ENCODE results near the gene GMPR.

GMPR gene

DNA sequence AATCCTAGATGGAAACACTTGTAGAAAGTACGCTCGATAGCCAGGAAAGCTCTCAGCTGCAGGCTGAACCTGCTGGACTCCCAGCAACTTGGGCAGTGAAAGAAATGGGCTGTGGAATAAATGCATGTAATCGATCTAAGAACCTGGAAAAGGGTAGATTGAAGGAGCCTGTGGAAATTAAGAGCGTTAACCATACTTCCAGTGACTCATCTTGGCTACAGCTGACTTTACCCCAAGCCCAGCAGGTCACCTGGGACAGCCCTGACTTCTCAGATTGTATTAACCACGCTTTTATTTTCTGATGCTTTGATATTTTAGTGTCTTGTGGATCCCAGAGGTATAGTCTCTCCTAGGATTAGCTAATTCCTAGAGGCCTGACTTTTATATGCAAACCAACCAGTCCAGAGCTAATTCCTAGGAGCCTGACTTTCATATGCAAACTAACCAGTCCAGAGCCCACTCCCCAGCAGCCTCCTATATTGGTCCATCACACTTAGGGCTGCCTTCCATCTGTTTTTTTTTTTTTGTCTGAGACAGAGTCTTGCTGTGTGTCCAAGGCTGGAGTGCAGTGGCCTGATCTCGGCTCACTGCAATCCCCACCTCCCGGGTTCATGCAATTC, 86.3 kb downstream of the GMPR start:
- no peak for DNase-seq (ENCODE audit: low read depth in 2 of 2, low spot score in 1 of 2)

DNA sequence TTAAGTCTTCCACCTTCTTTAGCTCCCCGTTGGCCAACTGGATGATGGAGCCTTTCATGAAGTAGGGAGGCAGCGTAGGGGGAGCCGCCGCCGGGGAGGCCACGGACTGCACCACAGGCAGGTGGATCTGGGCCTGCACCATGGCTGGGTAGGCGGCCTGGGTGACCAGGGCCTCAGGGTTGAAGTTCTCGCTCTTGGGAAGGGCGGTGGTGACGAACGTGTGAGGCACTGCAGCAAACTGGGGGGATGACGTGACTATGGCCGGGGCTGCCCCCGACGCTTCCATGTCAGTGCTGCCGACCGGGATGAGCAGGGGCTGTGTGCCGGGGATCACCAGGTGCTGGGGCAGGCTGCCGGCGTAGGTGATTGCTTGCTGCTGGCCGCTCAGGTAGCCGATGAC, 88.1 kb downstream of the GMPR start:
- DNase-seq (ENCODE audit: low read depth in 2 of 2, low spot score in 1 of 2): no peak

- DNase-seq (ENCODE audit: low read depth in 2 of 2, low spot score in 1 of 2): no peak
Measured at GRCh38 chr6:16326971-16327776, 88.8 kb downstream of the GMPR start.

DNA sequence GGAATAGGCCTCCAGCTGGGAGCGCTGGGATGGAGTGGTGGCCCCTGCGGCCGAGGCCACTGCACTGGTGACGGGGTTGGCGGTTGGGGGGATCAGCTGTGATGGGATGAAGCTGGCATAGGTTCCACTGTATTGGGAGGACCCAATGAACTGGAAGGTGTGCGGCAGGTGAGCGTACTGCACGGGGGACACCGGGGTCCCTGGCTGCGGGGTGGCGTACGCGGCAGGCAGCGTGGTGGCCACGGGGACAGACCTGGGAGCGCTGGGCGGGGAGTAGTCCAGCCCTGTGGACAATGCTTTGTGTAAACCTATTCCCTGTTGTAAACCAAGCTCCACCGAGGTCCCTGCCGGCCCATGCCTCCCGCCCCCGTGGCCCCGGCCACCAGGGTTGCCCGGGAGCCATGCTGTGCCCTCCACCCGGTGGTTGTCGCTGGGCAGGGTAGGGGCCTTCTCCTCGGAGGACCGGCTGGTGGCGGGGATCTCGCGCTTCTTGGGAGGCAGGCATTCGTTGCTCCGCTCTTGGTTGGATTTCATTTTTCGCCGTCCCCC, 89.5 kb downstream of the GMPR start:
- no peak for DNase-seq (ENCODE audit: low read depth in 2 of 2, low spot score in 1 of 2)

GRCh38 chr6:16329233-16329632, 90.8 kb downstream of the GMPR start:
- no peak for DNase-seq (ENCODE audit: low read depth in 2 of 2, low spot score in 1 of 2)

DNA sequence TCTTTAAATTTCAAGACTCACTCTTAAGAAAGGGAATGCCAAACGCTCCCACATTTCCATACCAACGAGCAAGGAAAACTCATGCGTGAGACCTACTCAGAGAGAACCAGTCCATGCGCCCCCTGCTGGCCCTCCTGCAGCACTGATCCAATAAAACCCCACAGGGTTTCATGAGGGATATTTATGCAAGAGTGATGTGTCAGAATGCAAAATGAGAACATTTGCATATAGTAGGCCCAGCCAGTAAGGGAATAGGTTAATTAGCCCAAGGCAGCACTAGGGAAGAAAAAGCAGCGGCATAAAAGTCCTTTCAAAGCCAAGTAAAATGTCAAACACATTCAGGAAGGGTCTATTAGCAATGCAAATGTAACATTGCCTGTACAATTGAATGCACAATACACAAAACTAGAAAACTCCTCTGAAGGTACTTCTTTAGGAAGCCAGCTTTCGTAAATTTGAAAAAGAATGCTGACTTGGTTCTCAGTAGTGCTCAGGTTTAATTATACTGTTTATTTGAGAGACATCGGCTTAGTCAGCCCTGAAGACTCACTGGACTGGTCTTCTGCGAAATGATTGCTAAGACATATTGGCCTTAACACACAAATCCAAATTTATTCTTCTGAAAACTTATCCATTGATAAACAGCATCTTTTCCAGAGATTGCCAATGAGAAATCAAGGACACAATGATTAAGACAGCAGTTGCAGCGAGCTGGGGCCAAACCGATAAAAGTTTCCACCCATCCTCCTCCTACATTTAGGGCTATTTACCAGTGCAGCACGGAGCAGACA, 93.2 kb downstream of the GMPR start:
- DNase-seq (ENCODE audit: low read depth in 2 of 2, low spot score in 1 of 2): peak in 1 of 2 donors; percentile 34

DNA sequence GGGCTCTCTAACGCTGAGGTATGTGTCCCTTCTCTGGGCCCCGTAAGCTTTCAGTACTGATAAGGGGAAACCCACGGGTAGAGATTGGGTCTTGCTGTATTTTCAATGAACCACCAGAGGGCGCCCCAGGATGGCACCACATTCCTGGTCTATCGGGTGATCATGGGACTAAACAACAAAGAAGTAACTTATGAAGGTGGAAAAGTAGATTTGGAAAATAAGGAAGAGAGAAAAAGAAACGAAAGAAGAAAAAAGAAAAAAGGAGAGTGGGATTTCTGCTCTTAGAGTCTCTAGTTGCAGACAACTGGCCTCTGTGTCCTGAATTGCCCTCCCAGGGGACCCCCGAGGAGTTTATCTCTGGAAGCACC, 93.8 kb downstream of the GMPR start:
- DNase-seq (ENCODE audit: low read depth in 2 of 2, low spot score in 1 of 2): peak; percentile 60 to 77

DNA sequence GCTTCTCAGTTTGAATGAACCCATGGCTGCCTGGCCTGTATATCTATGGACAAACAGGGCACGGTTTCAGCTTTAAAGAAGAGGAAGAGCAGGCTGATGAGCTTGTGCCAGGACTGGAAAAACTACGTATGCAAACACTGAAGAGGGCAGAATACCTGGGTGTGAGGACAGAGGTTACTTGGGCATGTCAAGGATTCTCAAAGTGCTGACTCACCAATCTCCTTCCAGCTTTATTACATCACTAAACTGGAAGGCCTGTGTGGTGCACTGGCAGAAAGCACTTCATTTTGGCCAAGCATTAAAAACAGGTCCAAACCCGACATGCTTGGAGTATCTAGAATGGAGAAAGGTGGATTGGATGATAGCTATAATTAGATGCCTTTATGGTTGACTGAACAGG, 95.2 kb downstream of the GMPR start:
- DNase-seq (ENCODE audit: low read depth in 2 of 2, low spot score in 1 of 2): no peak

DNA sequence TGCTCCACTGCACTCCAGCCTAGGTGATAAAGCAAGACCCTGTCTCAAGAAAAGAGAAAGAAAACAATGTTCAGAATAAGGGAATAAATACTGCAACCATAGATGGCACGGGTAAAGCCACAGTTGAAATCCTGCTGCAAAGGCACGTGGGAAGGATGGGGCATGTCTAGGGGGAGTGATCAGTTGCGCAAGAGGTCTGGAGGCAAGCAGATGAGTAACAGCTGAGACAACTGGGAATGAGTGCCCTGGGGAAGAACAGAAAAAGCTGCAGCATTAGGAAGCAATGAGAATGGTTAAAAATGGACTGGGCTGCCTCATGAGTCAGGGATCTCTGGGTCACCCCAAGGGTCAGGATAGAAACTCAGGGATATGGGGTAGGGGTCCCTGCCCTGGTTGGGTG, 96.3 kb downstream of the GMPR start:
- no peak for DNase-seq (ENCODE audit: low read depth in 2 of 2, low spot score in 1 of 2)

GRCh38 chr6:16335176-16335575, 96.8 kb downstream of the GMPR start:
- no peak for DNase-seq (ENCODE audit: low read depth in 2 of 2, low spot score in 1 of 2)

DNA sequence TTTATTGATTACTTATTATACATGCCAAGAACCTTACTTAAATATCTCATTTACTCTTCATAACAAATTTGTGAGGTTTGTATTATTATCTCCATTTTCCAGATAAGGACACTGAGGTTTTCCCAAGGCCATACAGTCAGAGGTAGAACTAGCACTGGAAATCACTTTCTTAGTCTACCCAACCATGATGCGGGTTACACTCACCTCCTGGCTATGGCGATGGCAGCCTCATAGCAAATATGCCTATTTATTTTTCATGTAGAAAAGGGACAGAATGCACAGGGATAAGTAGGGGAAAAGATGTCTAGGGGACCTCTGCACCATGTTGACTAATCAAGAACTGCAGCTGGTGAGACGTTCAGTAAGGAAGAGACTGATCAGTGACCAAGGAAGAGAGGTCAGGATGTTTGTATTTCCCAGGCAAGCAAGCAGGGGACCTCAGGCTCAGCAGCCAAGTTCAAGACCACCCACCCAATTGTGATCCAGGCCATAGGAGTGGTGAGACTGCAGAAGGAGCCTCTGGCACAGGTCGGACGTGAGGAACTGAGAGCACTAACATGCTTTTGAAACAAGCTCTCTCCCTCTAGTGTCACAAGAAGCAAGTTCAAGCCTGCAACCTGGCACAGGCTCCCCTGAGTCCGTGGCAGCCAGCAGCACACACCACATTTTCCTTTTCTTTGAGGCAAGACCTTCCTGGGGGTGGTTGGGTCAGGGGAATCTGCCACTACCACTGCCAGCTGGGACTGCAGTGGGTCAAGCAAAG, 97.8 kb downstream of the GMPR start:
- no peak for DNase-seq (ENCODE audit: low read depth in 2 of 2, low spot score in 1 of 2)

- no peak for DNase-seq (ENCODE audit: low read depth in 2 of 2, low spot score in 1 of 2)
Measured at GRCh38 chr6:16336911-16337294, 98.5 kb downstream of the GMPR start.

DNA sequence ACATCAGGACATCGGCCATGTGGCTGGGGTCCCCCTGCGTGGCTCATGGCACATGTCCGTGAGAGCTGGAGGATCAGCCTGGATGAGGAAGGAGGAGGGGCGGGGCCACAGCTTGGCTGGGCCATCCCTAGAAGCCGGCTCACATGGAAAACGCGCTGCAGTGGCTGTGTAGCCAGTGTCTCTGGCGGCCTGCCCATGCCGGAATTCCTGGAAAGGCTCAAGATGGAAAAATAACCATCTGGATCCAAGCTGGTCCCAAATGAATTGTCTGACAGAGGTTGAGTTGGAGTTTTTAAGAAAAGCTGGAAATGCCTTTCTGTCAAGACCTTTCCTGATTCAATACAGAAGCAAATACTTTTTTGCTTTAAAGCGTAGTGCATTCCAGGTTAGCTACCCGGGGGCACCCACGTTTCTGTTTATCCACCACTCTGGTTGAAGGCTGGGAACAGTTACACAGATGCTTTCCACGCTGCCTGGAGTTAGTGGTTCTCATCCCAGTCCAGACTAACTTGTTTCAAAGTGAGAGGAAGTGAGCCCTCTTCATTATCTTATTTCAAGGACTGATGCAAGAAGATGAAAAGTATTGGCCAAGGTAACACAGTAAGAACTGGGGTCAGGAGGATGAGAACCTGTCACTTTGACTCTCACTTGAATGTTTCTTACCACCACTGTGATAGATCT, 99.0 kb downstream of the GMPR start:
- DNase-seq (ENCODE audit: low read depth in 2 of 2, low spot score in 1 of 2): no peak

DNA sequence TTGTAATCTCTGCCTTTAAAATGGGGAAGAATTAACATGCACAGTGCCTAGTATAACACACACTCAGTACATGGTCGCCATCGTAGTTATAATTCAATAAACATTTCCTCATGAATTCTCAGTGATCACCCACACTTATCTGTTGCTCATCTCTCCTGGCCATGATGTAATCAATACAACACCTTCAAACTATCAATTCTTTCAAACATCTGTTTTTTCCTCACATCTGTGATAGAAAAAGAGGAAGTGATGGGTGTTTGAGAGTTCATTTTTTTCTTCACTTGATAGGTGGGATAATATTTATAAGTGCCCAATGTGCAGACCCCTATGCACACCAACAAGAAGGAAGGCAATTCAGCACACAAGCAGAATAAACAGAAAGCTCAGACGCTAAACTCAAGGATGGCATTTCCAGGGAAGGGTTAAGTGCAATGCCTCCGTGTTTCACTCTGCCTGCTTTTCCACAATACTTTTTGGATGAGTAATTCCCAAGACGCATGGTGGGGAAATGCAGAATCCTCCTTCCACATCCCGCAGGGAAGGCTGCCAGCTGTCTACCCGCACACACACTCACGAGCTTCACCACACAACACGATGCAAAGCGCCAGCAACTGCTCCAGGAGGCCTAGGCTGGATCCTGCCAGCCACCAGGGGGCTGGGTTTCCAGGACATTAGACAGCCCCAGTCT, 100.3 kb downstream of the GMPR start:
- no peak for DNase-seq (ENCODE audit: low read depth in 2 of 2, low spot score in 1 of 2)

DNA sequence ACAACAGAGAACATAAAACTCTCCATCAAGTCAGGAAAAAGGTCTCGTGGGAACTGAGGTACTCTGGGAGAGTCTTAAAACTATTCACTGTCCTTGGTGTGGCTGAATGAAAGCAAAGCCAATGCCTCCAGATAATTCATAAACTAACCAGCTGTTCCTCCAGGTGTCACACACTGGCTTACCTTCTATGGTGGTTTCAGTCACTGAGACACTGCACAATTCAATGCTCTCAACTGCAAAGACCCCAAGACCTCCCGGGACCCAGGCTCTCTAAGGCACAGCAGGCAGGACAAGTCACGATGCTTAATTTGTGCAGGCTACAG, 100.8 kb downstream of the GMPR start:
- DNase-seq (ENCODE audit: low read depth in 2 of 2, low spot score in 1 of 2): no peak

GRCh38 chr6:16343593-16343992, 105.2 kb downstream of the GMPR start:
- DNase-seq (ENCODE audit: low read depth in 2 of 2, low spot score in 1 of 2): no peak

GRCh38 chr6:16344756-16345155, 106.4 kb downstream of the GMPR start:
- no peak for DNase-seq (ENCODE audit: low read depth in 2 of 2, low spot score in 1 of 2)

Data from stimulated activated CD8-positive, alpha-beta memory T cell treated with anti-CD3 and anti-CD28 coated beads, Interleukin-4, amount 100 ng/mL, for 4 hours (primary cell).